Nephron progenitor cell (in vitro differentiated cells): Measurements from ENCODE around the gene PLXNA1.

ENCODE experiments used
- DNase-seq: peaks from one replicate; pipeline ENCODE4 v3.0.0; 2021
- H3K27ac Mint-ChIP-seq: 2 replicates; pipeline ENCODE4 v1.8.0; 2021; ENCODE audit warnings: mild to moderate bottlenecking, moderate library complexity, mixed read lengths
- H3K27me3 Mint-ChIP-seq: 2 replicates; pipeline ENCODE4 v1.8.0; 2021; ENCODE audit warnings: mild to moderate bottlenecking, low read depth, mixed read lengths; ENCODE audit not compliant: poor library complexity
- H3K36me3 Mint-ChIP-seq: 2 replicates; pipeline ENCODE4 v1.8.0; 2021; ENCODE audit warnings: low read depth, mixed read lengths
- H3K4me1 Mint-ChIP-seq: 2 replicates; pipeline ENCODE4 v1.8.0; 2021; ENCODE audit warnings: mixed read lengths
- H3K4me3 Mint-ChIP-seq: 2 replicates; pipeline ENCODE4 v1.8.0; 2021; ENCODE audit warnings: mild to moderate bottlenecking, moderate library complexity, mixed read lengths
- H3K9me3 Mint-ChIP-seq: 2 replicates; pipeline ENCODE4 v1.8.0; 2021; ENCODE audit warnings: mild to moderate bottlenecking, moderate library complexity, mixed read lengths
- TF ChIP-seq, protein P1 (sequence below): fragments of 200-600 bp; sonication (generic); IDR thresholded peaks from 2 replicates; pipeline ENCODE4 v1.5.0; 2021; ENCODE audit warnings: antibody characterized with exemption

PLXNA1 gene

GRCh38 chr3:127020543-127020942 lies 37.6 kb downstream of the PLXNA1 start:
- DNase-seq: no peak
- Mint-ChIP-seq H3K4me3 (no peak overlapping the region), H3K27ac (no peak overlapping the region)

GRCh38 chr3:127022849-127023248 lies 39.9 kb downstream of the PLXNA1 start:
- Mint-ChIP-seq H3K27ac (no peak overlapping the region), H3K4me1 (no peaks in the 10 kb centered on the region), H3K36me3 (peaks cover 9% of the 10 kb centered on the region), H3K27me3 (peaks cover 6% of the 10 kb centered on the region), H3K9me3 (no peaks in the 10 kb centered on the region), H3K4me3 (no peak overlapping the region)
- no peak for DNase-seq
- TF ChIP-seq, protein P1, sequence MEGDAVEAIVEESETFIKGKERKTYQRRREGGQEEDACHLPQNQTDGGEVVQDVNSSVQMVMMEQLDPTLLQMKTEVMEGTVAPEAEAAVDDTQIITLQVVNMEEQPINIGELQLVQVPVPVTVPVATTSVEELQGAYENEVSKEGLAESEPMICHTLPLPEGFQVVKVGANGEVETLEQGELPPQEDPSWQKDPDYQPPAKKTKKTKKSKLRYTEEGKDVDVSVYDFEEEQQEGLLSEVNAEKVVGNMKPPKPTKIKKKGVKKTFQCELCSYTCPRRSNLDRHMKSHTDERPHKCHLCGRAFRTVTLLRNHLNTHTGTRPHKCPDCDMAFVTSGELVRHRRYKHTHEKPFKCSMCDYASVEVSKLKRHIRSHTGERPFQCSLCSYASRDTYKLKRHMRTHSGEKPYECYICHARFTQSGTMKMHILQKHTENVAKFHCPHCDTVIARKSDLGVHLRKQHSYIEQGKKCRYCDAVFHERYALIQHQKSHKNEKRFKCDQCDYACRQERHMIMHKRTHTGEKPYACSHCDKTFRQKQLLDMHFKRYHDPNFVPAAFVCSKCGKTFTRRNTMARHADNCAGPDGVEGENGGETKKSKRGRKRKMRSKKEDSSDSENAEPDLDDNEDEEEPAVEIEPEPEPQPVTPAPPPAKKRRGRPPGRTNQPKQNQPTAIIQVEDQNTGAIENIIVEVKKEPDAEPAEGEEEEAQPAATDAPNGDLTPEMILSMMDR: no peak

More at GRCh38 chr3:127020543-127020942, 37.6 kb downstream of the PLXNA1 start:
- H3K36me3 Mint-ChIP-seq: peaks cover 5% of the 10 kb centered on the region
- TF ChIP-seq, protein P1: no peak
- no peaks in the 10 kb centered on the region for H3K9me3 Mint-ChIP-seq
- H3K4me1 Mint-ChIP-seq: no peaks in the 10 kb centered on the region
- peaks cover 6% of the 10 kb centered on the region for H3K27me3 Mint-ChIP-seq

DNA sequence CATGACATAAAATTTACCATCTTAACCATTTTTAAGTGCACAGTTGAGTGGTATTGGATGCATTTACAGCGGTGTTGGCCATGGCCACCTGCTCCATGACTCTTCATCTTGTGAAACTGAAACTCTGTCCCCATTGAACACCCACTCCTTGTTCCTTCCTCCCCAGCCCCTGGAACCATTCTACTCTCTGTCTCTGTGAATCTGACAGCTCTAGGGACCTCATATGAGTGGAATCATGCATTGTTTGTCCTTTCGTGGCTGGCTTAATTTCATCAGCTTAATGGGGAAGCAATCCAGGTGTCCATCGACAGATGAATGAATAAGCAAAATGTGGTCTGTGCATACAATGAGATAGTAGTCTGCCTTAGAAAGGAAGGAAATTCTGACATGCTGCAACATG lies 42.5 kb downstream of the PLXNA1 start:
- H3K27ac Mint-ChIP-seq: peak overlapping the region; percentile 60
- TF ChIP-seq, protein P1: no peak
- H3K4me1 Mint-ChIP-seq: no peaks in the 10 kb centered on the region
- peaks cover 6% of the 10 kb centered on the region for H3K27me3 Mint-ChIP-seq
- H3K9me3 Mint-ChIP-seq: no peaks in the 10 kb centered on the region
- H3K36me3 Mint-ChIP-seq: peaks cover 9% of the 10 kb centered on the region
- H3K4me3 Mint-ChIP-seq: no peak overlapping the region
- DNase-seq: no peak

DNA sequence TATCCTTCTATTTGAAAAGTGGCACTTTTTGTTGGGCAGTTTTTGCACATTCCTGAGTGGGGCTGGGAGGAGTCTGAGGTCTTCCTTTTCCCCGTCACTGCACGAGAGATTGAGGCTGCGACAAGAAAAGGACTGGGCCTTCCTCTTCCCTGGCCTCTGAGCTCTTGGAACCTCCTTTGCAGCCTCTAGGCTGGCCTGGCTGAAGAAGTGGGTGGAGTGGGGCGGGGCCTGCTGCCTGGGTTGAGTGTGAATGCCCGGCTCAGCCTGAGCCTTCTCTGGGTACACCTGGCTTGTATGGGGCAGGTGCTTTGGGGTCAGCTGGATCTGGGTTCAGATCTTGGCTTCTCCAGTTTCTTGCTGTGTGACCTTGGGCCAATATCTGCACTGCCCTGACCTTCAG lies 43.1 kb downstream of the PLXNA1 start:
- no peak for DNase-seq
- Mint-ChIP-seq H3K4me1 (no peaks in the 10 kb centered on the region), H3K36me3 (peaks cover 8% of the 10 kb centered on the region), H3K9me3 (no peaks in the 10 kb centered on the region), H3K27ac (peak overlapping the region; percentile 77), H3K27me3 (peaks cover 6% of the 10 kb centered on the region), H3K4me3 (no peak overlapping the region)
- TF ChIP-seq, protein P1: no peak

DNA sequence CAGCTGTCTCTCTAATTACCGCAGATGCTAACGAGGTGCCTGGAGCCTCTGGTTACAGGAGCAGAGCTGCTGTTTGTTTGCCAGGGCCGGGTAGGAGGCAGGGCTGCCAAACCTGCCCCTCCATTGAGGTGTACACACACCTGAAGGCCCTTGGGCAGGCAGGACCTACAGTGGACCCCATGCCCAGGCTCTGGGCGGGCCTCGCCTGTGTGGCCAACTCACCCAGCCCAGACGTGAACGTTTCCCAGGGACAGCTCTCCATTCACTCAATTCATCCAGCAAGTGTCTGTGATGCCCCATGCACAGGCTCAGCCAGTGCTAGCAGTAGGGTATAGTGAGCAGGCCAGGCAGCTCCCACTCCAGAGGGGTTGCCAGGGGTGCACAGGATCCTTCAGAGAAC lies 43.7 kb downstream of the PLXNA1 start:
- peaks cover 4% of the 10 kb centered on the region for H3K36me3 Mint-ChIP-seq
- no peak overlapping the region for H3K4me3 Mint-ChIP-seq
- no peak overlapping the region for H3K27ac Mint-ChIP-seq
- TF ChIP-seq, protein P1: no peak
- H3K4me1 Mint-ChIP-seq: no peaks in the 10 kb centered on the region
- no peaks in the 10 kb centered on the region for H3K9me3 Mint-ChIP-seq
- DNase-seq: no peak
- peaks cover 6% of the 10 kb centered on the region for H3K27me3 Mint-ChIP-seq

- Mint-ChIP-seq H3K27ac (no peak overlapping the region), H3K27me3 (peaks cover 6% of the 10 kb centered on the region), H3K4me1 (no peaks in the 10 kb centered on the region), H3K4me3 (no peak overlapping the region), H3K9me3 (no peaks in the 10 kb centered on the region), H3K36me3 (peaks cover 4% of the 10 kb centered on the region)
- TF ChIP-seq, protein P1: no peak
- DNase-seq: no peak
These were observed 44.3 kb downstream of the PLXNA1 start for GRCh38 chr3:127027061-127027735.
